Measurements from ENCODE around the gene NCOA1. TPM values are rescaled to one million over a fixed set of nuclear protein-coding genes. Genes with fewer than 3 reads are reported as not detected.

NCOA1 gene
- total RNA-seq, 1 experiment from 2014 or later, result 24.6 TPM

DNA sequence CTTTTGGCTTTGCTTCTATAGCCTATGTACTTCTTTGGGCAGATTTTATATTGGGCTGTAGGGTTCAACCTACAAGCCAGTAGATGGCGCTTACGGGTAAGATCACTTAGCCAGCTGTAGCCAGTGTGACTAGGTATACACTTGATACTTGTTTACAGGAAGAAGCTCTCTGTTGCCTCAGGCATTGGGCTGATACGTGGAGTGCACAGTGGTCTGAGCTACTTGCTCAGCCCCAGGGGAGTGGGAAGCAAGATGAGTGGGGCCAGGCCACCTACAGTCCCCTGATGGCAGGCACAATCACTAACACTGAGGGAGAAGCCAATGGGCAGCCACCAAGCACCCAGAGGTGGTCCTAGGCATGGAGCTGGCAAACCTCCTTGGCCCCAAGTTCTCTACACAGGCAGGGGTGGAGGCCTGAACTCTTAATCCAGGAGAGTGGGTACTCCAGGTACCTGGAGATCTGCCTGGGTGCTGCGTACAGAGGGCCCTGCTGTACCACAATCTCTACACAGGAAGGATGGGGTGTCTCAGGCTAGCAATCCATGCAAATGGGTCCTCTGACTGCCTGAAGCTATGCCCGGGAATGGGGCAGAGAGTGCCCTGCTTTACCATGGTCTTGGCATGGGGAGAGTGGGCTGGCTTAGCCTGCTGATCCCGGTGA lies 122.2 kb downstream of the NCOA1 start:
- H3K27me3 ChIP-seq (ENCODE audit: control insufficient read depth, insufficient read depth, low read length), result no peaks in the 10 kb centered on the region
- in situ Hi-C loops (cut with HindIII; ENCODE audit: low pct_unique_long_range_greater_than_20kb, low sequenced_read_pairs), result no loop called here
- no TSS peak for BruUV-seq (replicated peaks)
- H3K4me1 ChIP-seq (ENCODE audit: control insufficient read depth, insufficient read depth, low read length), result no peaks in the 10 kb centered on the region
- ATAC-seq (peak; percentile 72), DNase-seq (ENCODE audit: low read depth, low spot score) (peak; percentile 10)
- ChIA-PET CTCF (interaction anchor here (0.6 kb wide), 1 partner anchor 27 kb away, joined by 4 read pairs; no protein-coding TSS in a partner anchor), POLR2A (no interaction called here)
- TF ChIP-seq, protein P1, sequence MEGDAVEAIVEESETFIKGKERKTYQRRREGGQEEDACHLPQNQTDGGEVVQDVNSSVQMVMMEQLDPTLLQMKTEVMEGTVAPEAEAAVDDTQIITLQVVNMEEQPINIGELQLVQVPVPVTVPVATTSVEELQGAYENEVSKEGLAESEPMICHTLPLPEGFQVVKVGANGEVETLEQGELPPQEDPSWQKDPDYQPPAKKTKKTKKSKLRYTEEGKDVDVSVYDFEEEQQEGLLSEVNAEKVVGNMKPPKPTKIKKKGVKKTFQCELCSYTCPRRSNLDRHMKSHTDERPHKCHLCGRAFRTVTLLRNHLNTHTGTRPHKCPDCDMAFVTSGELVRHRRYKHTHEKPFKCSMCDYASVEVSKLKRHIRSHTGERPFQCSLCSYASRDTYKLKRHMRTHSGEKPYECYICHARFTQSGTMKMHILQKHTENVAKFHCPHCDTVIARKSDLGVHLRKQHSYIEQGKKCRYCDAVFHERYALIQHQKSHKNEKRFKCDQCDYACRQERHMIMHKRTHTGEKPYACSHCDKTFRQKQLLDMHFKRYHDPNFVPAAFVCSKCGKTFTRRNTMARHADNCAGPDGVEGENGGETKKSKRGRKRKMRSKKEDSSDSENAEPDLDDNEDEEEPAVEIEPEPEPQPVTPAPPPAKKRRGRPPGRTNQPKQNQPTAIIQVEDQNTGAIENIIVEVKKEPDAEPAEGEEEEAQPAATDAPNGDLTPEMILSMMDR (IDR thresholded peaks at IDR 0.05), result peak; percentile 51
- TF ChIP-seq SIN3A (IDR thresholded peaks at IDR 0.05; ENCODE audit: borderline replicate concordance, insufficient read depth, low read depth, low read length), result no peak
- no peaks in the 10 kb centered on the region for H3K36me3 ChIP-seq (ENCODE audit: control insufficient read depth, insufficient read depth, low read length)
- no peaks in the 10 kb centered on the region; the same call in 1 of the 2 replicates for H3K9me3 ChIP-seq (ENCODE audit: control insufficient read depth, insufficient read depth, low read depth, low read length)
- intact Hi-C loops (cut with micrococcal nuclease; ENCODE audit: unreplicated experiment), result no loop called here
- H3K27ac ChIP-seq (ENCODE audit: low read length), result no peak overlapping the region
- H3K4me3 ChIP-seq (ENCODE audit: low read depth in 2 of 2, low read length in 2 of 2), result no peak overlapping the region

DNA sequence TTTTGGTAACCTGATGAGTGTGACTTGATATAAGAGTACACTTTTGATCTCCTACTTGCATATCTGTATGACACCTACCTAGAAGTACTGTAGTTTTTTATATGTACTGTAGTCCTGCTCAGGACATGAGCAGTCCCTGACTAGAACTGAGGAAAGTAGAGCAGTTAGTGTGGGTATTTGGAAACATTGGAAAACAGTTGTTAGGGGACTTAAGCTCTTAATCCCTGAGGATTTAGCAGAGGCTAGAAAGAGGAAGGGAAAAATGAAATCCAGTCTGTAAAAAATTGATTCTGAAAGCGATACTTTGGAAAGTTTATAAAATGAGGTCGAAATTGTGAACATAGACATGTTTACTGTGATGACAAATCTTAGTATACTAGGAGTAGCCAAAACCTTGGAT lies 125.6 kb downstream of the NCOA1 start:
- POLR2A ChIA-PET, result no interaction called here
- intact Hi-C loops (cut with micrococcal nuclease; ENCODE audit: unreplicated experiment), result no loop called here
- DNase-seq (ENCODE audit: low read depth, low spot score), result no peak
- Histone ChIP-seq H3K27me3 (ENCODE audit: control insufficient read depth, insufficient read depth, low read length) (no peaks in the 10 kb centered on the region), H3K36me3 (ENCODE audit: control insufficient read depth, insufficient read depth, low read length) (no peaks in the 10 kb centered on the region), H3K9me3 (ENCODE audit: control insufficient read depth, insufficient read depth, low read depth, low read length) (no peaks in the 10 kb centered on the region; the same call in 1 of the 2 replicates), H3K4me3 (ENCODE audit: low read depth in 2 of 2, low read length in 2 of 2) (no peak overlapping the region), H3K4me1 (ENCODE audit: control insufficient read depth, insufficient read depth, low read length) (no peaks in the 10 kb centered on the region), H3K27ac (ENCODE audit: low read length) (no peak overlapping the region)
- BruUV-seq (replicated peaks), result no TSS peak
- in situ Hi-C loops (cut with HindIII; ENCODE audit: low pct_unique_long_range_greater_than_20kb, low sequenced_read_pairs), result no loop called here
- TF ChIP-seq TCF7L2 (IDR thresholded peaks at IDR 0.05; ENCODE audit: low read depth, low read length) (no peak), SIN3A (IDR thresholded peaks at IDR 0.05; ENCODE audit: borderline replicate concordance, insufficient read depth, low read depth, low read length) (no peak), POLR2AphosphoS5 (IDR thresholded peaks at IDR 0.05; ENCODE audit: low read depth, low read length) (no peak)
- TF ChIP-seq, protein P2, sequence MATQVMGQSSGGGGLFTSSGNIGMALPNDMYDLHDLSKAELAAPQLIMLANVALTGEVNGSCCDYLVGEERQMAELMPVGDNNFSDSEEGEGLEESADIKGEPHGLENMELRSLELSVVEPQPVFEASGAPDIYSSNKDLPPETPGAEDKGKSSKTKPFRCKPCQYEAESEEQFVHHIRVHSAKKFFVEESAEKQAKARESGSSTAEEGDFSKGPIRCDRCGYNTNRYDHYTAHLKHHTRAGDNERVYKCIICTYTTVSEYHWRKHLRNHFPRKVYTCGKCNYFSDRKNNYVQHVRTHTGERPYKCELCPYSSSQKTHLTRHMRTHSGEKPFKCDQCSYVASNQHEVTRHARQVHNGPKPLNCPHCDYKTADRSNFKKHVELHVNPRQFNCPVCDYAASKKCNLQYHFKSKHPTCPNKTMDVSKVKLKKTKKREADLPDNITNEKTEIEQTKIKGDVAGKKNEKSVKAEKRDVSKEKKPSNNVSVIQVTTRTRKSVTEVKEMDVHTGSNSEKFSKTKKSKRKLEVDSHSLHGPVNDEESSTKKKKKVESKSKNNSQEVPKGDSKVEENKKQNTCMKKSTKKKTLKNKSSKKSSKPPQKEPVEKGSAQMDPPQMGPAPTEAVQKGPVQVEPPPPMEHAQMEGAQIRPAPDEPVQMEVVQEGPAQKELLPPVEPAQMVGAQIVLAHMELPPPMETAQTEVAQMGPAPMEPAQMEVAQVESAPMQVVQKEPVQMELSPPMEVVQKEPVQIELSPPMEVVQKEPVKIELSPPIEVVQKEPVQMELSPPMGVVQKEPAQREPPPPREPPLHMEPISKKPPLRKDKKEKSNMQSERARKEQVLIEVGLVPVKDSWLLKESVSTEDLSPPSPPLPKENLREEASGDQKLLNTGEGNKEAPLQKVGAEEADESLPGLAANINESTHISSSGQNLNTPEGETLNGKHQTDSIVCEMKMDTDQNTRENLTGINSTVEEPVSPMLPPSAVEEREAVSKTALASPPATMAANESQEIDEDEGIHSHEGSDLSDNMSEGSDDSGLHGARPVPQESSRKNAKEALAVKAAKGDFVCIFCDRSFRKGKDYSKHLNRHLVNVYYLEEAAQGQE (IDR thresholded peaks at IDR 0.05; ENCODE audit: insufficient read depth in 1 of 2, low read depth in 2 of 2, low read length in 1 of 2), result no peak
- TF ChIP-seq, protein P1 (IDR thresholded peaks at IDR 0.05), result no peak
- CTCF ChIA-PET, result no interaction called here
- ATAC-seq, result no peak

All from Panc1 (cell line).